Activated naive CD8-positive, alpha-beta T cell treated with anti-CD3 and anti-CD28 coated beads, Interleukin-2, amount 10 ng/mL, durations not matched to agents 7 days and 5 days (primary cell): Measurements from ENCODE around the gene ALLC. TPM values are rescaled to one million over a fixed set of nuclear protein-coding genes. Genes with fewer than 3 reads are reported as not detected.
"Not testable (repeated sequence)": the region's sequence is repeated elsewhere in the genome, so short reads cannot be mapped to it uniquely, and the experiment has no call there.

ENCODE experiments used
- ATAC-seq: fragments of 150-1000 bp; cut with Tn5 transposase; one replicate; pipeline ENCODE4 v1.10.0; 2021; ENCODE audit warnings: low read depth, moderate library complexity
- POLR2A ChIA-PET: fragments of 350-600 bp; sonication (Branson Sonifier 250); formaldehyde crosslinking; loops from one replicate; lab custom pipeline; 2021; ENCODE audit warnings: antibody characterized with exemption; lab: Charles Lee
- DNase-seq: peaks from one replicate; pipeline ENCODE4 v3.0.0; 2021
- H3K27ac Mint-ChIP-seq: one replicate; pipeline ENCODE4 v1.8.0; 2022; ENCODE audit warnings: mild to moderate bottlenecking, mixed read lengths
- H3K27me3 Mint-ChIP-seq: one replicate; pipeline ENCODE4 v1.8.0; 2022; ENCODE audit warnings: mild to moderate bottlenecking, moderate library complexity, mixed read lengths
- H3K36me3 Mint-ChIP-seq: one replicate; pipeline ENCODE4 v1.8.0; 2021; ENCODE audit warnings: mild to moderate bottlenecking, mixed read lengths
- H3K4me1 Mint-ChIP-seq: one replicate; pipeline ENCODE4 v1.8.0; 2021; ENCODE audit warnings: mixed read lengths
- H3K4me3 Mint-ChIP-seq: one replicate; pipeline ENCODE4 v1.8.0; 2022; ENCODE audit warnings: mild to moderate bottlenecking, moderate library complexity, mixed read lengths
- H3K9me3 Mint-ChIP-seq: one replicate; pipeline ENCODE4 v1.8.0; 2021; ENCODE audit warnings: mixed read lengths
- total RNA-seq, 2 experiments: library from RNA; stranded (reverse); gene quantifications; one replicate each; pipeline ENCODE4 v1.2.3, GENCODE V29; 2021

Gene ALLC
- total RNA-seq = not detected

DNA sequence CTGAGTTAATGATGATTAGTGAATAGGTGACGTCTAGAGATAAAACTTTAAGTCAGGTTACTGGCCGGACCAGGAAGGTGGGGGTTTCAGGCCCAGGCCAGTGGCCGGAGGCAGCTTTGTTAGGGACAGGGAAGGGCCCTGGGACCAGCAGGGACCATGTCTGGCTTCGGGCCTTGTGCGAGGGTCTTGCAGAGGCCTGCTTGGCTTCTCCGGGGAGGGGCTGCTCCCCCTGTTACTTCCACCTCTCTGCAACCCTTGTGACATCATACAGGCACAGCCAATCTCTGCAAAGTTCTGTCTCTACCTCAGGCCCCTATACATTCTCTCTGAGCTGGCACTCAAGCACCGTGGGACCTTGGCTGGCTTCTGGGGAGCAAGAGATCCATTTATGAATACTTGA, at the start of gene ALLC:
Gene ALLC (plus strand): TSS at position 320 of the 400 bp plus-strand sequence. CDS start 12,958 bp downstream, outside the sequence.
- Mint-ChIP-seq H3K36me3 (no peaks in the 10 kb centered on the region), H3K4me3 (no peak within 1 kb of the TSS), H3K4me1 (peaks cover 4% of the 10 kb centered on the region), H3K27me3 (no peaks in the 10 kb centered on the region), H3K27ac (no peak within 1 kb of the TSS), H3K9me3 (no peaks in the 10 kb centered on the region)
- POLR2A ChIA-PET = no interaction called here
- DNase-seq (no peak), ATAC-seq (no peak)

- H3K9me3 Mint-ChIP-seq = peaks cover 1% of the 10 kb centered on the region
- H3K4me3 Mint-ChIP-seq = peak overlapping the region; percentile 65
- H3K27me3 Mint-ChIP-seq = no peaks in the 10 kb centered on the region
- H3K4me1 Mint-ChIP-seq = peaks cover 14% of the 10 kb centered on the region
- H3K36me3 Mint-ChIP-seq = no peaks in the 10 kb centered on the region
- H3K27ac Mint-ChIP-seq = peak overlapping the region; percentile 80
- POLR2A ChIA-PET = interaction anchor here (1.0 to 1.5 kb wide), 3 partner anchors 8 to 230 kb away, joined by 3 to 8 read pairs (median 6); partner anchors contain the start of gene RNASEH1
- DNase-seq (peak; percentile 34), ATAC-seq (peak; percentile 17)
Measured at GRCh38 chr2:3608373-3609278, 49.4 kb upstream of the ALLC start.

DNA sequence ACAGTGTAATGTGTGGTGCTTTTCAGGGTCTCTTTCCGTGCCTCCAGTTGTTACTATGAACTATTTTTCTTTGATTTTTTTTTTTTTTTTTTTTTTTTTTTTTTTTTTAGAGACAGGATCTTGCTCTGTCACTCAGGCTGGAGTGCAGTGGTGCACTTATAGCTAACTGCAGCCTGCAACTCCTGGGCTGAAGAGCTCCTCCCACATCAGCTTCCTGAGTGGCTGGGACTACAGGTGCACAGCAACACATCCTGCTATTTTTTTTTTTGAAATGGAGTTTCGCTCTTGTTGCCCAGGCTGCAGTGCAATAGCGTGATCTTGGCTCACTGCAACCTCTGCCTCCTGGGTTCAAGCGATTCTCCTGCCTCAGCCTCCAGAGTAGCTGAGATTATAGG, 48.7 kb upstream of the ALLC start:
- Mint-ChIP-seq H3K4me1 (peaks cover 14% of the 10 kb centered on the region), H3K4me3 (peak overlapping the region; percentile 65), H3K27ac (peak overlapping the region; percentile 80)
- H3K9me3 Mint-ChIP-seq, H3K36me3 Mint-ChIP-seq, H3K27me3 Mint-ChIP-seq: not testable (repeated sequence)
- DNase-seq = peak; percentile 24
- POLR2A ChIA-PET = interaction anchor here (0.6 to 1.5 kb wide), 4 partner anchors 8 to 231 kb away, joined by 3 to 8 read pairs (median 4); partner anchors contain the start of gene RNASEH1
- peak; percentile 95 for ATAC-seq

DNA sequence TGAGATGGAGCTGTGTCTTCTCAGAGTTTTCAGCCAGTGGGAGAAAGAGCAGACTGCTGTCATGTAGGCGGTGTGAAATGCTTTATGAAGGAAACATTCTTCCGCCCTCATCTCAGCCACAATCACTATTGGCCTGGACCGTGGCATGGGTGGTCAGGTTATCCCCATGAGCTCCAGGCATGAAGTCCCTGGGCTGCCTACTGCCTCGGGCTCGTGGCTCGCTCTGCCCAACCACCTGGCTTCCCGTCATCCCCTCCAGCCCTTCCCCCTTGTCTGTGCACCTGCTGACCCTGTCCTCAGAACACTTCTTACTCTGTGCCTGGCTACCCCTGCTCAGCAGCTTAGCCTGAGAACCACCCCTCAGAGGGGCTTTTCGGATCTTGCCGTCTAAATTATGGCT, 47.6 kb upstream of the ALLC start:
- no peak for ATAC-seq
- Mint-ChIP-seq H3K27me3 (no peaks in the 10 kb centered on the region), H3K27ac (no peak overlapping the region), H3K4me3 (no peak overlapping the region), H3K36me3 (no peaks in the 10 kb centered on the region), H3K4me1 (peaks cover 10% of the 10 kb centered on the region), H3K9me3 (peaks cover 5% of the 10 kb centered on the region)
- no peak for DNase-seq
- POLR2A ChIA-PET = interaction anchor here (1.5 kb wide), 1 partner anchor 232 kb away, joined by 8 read pairs; no protein-coding TSS in a partner anchor

GRCh38 chr2:3610881-3611505, 47.0 kb upstream of the ALLC start:
- no peak for DNase-seq
- no peaks in the 10 kb centered on the region for H3K27me3 Mint-ChIP-seq
- POLR2A ChIA-PET = no interaction called here
- no peak overlapping the region for H3K27ac Mint-ChIP-seq
- no peaks in the 10 kb centered on the region for H3K36me3 Mint-ChIP-seq
- ATAC-seq = no peak
- H3K4me3 Mint-ChIP-seq = no peak overlapping the region
- peaks cover 5% of the 10 kb centered on the region for H3K4me1 Mint-ChIP-seq
- peaks cover 5% of the 10 kb centered on the region for H3K9me3 Mint-ChIP-seq

- H3K9me3 Mint-ChIP-seq = peaks cover 6% of the 10 kb centered on the region
- peaks cover 5% of the 10 kb centered on the region for H3K4me1 Mint-ChIP-seq
- no peak overlapping the region for H3K27ac Mint-ChIP-seq
- ATAC-seq (no peak), DNase-seq (no peak)
- no peak overlapping the region for H3K4me3 Mint-ChIP-seq
- H3K36me3 Mint-ChIP-seq = no peaks in the 10 kb centered on the region
- POLR2A ChIA-PET = no interaction called here
- no peaks in the 10 kb centered on the region for H3K27me3 Mint-ChIP-seq
Measured at GRCh38 chr2:3611589-3611988, 46.4 kb upstream of the ALLC start.

DNA sequence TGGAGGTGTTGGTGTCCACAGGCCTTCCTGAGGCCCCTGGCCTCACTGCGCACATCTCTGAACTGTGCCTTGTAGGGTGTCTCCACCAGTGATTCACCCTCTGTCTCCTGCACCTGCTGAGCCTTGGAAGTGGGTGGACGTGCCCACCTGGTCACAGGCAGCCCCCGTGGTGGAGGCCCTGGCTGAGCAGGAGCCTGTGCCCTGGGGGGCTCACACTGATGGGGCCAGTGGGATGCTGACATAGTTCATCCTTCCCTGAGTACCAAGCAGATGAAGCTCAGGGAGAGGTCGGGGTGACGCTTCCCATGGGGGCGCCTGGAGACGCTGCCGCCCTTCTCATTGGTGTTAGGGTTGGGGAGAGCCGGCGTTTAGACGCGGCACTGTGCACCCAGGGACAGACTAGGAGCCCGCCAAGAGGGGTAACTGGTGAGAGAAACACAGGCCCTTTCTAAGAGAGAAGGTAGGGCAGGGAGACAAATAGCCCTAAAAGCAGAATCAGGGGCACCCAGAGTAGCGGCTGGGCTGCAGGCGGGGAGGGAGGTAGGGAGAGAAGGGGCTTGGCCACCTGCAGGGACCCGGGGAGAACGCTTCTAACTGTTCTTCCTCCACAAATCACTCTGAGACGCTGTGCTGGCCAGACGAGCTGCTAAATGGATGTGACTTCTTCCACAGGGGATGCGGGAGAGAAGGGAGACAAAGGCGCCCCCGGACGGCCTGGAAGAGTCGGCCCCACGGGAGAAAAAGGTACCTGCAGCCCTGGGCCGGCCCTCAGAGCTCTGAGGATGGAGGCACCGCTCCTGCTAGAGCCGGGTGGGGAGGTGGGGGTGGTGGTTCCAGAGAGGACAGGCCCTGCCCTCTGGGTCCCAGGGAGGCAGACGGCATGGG, 45.1 kb upstream of the ALLC start:
- Mint-ChIP-seq H3K4me1 (peaks cover 5% of the 10 kb centered on the region), H3K9me3 (peaks cover 12% of the 10 kb centered on the region), H3K27ac (no peak overlapping the region), H3K36me3 (no peaks in the 10 kb centered on the region), H3K27me3 (no peaks in the 10 kb centered on the region), H3K4me3 (no peak overlapping the region)
- peak; percentile 15 for DNase-seq
- POLR2A ChIA-PET = interaction anchor here (0.7 kb wide), 1 partner anchor 217 kb away, joined by 3 read pairs; no protein-coding TSS in a partner anchor
- no peak for ATAC-seq

DNA sequence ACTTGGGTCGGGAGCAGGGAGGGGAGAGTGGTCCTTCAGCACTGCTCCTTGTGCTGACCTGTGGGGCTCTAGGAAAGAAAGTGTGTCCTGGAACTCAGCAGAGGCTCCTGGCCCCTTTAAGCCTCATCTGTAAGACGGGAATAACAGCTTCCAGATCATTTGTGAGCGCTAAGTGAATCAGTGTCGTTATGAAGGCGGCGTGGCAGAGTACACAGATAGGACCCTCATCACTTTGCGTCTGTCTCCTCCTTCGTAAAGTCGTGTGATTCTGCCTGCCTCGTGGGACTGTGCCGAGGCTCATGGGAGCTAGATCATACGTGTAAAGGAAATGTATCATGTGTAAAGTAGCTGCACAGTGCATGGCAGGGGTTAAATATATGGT, 44.5 kb upstream of the ALLC start:
- no peak for ATAC-seq
- H3K27ac Mint-ChIP-seq = no peak overlapping the region
- H3K9me3 Mint-ChIP-seq = peaks cover 13% of the 10 kb centered on the region
- peaks cover 5% of the 10 kb centered on the region for H3K4me1 Mint-ChIP-seq
- H3K36me3 Mint-ChIP-seq = no peaks in the 10 kb centered on the region
- POLR2A ChIA-PET = interaction anchor here (0.7 kb wide), 2 partner anchors 61 to 218 kb away, joined by 3 read pairs; no protein-coding TSS in a partner anchor
- H3K4me3 Mint-ChIP-seq = no peak overlapping the region
- no peak for DNase-seq
- H3K27me3 Mint-ChIP-seq = no peaks in the 10 kb centered on the region

- H3K27ac Mint-ChIP-seq, H3K4me3 Mint-ChIP-seq, H3K4me1 Mint-ChIP-seq, DNase-seq, H3K36me3 Mint-ChIP-seq, ATAC-seq, POLR2A ChIA-PET, H3K27me3 Mint-ChIP-seq: not testable (repeated sequence)
- H3K9me3 Mint-ChIP-seq = peaks cover 13% of the 10 kb centered on the region
Measured at GRCh38 chr2:3614743-3615142, 43.3 kb upstream of the ALLC start.

DNA sequence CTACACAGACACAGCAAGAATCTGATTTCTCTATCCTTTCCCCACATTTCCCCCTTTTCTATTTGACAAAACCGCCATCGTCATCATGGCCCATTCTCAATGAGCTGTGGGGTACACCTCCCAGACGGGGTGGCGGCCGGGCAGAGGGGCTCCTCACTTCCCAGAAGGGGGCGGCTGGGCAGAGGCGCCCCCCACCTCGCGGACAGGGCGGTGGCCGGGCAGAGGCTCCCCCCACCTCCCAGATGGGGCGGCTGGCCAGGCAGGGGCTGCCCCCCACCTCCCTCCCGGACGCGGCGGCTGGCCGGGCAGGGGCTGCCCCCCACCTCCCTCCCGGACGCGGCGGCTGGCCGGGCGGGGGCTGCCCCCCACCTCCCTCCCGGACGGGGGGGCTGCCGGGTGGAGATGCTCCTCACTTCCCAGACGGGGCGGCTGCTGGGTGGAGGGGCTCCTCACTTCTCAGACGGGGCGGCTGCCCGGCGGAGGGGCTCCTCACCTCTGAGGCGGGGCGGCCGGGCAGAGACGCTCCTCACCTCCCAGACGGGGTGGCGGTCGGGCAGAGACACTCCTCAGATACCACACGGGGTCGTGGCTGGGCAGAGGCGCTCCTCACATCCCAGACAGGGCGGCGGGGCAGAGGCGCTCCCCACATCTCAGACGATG, 42.3 kb upstream of the ALLC start:
- ATAC-seq, H3K36me3 Mint-ChIP-seq, H3K27me3 Mint-ChIP-seq, H3K4me3 Mint-ChIP-seq, POLR2A ChIA-PET, H3K27ac Mint-ChIP-seq, H3K4me1 Mint-ChIP-seq: not testable (repeated sequence)
- peaks cover 13% of the 10 kb centered on the region for H3K9me3 Mint-ChIP-seq
- peak; percentile 21 for DNase-seq

DNA sequence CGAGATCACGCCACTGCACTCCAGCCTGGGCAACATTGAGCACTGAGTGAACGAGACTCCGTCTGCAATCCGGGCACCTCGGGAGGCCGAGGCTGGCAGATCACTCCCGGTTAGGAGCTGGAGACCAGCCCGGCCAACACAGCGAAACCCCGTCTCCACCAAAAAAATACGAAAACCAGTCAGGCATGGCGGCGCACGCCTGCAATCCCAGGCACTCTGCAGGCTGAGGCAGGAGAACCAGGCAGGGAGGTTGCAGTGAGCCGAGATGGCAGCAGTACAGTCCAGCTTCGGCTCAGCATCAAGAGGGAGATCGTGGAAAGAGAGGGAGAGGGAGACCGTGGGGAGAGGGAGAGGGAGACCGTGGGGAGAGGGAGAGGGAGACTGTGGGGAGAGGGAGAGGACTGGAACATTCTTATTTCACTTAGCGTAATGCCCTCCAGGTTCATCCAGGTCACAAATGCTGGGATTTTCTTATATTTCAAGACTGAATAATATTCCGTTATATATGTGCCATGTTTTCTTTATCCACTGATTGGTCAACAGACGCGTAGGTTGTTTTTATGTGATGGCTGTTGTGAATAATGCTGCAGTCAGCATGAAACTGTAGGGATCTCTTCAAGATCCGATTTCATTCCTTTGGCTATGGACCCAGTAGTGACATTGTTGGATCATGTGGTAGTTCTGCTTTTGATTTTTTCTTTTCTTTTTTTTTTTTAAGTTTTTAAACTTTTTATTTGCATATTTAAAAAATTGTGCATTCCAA, 41.4 kb upstream of the ALLC start:
- POLR2A ChIA-PET, H3K27me3 Mint-ChIP-seq, H3K4me3 Mint-ChIP-seq, H3K36me3 Mint-ChIP-seq, ATAC-seq, DNase-seq, H3K27ac Mint-ChIP-seq, H3K4me1 Mint-ChIP-seq: not testable (repeated sequence)
- peaks cover 13% of the 10 kb centered on the region for H3K9me3 Mint-ChIP-seq
